Caki2 (cell line): ENCODE data around the gene CHCHD4. TPM values are rescaled to one million over a fixed set of nuclear protein-coding genes. Genes with fewer than 3 reads are reported as not detected.

Experiments used
- DNase-seq: peaks from one replicate; pipeline ENCODE4 v3.0.0-alpha.2; 2015; ENCODE audit warnings: low read depth
- in situ Hi-C: cut with HindIII; loops from 2 replicates; pipeline ENCODE4 v1.10.0; 2016; ENCODE audit warnings: low sequenced_read_pairs, low pct_unique_long_range_greater_than_20kb, mixed read lengths
- total RNA-seq: library from RNA; depleted of rRNA; stranded (reverse); fragments of >200 nt; shearing (Covaris generic); gene quantifications from 2 replicates; pipeline ENCODE4 v1.2.3, GENCODE V29; 2014; ENCODE audit warnings: low replicate concordance

Gene CHCHD4
- total RNA-seq, 1 experiment from 2014 or later: 15.6 TPM

DNA sequence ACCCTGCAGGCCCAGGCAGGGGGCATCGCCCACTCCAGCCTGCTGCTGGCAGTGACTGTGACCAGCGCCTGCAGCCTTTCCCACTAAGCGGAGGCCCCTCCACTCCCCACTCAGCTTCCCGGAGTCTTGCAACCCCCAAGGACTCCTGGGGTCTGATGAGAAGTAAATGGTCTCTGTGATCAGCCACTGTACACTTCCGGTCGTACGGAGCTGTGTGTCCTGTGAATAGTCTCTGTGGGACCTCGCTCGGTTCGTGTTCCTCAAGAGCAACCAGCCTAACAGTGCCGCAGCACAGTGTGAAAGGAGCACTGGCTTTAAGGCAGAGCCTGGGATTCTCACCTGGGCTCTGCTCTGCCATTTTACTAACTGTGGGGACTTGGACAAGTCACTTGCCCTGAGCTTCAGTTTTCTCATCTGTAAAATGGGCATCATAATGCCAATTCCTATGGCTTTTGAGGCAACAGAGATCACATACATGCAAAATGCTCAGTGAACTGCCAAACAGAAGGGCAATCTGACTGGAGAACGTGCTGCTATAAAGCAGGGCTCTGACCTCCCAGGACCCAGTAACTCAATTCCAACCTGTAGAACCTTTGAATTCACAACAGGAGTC is 26.9 kb upstream of the CHCHD4 start:
- in situ Hi-C loops: no loop called here
- DNase-seq: no peak

DNA sequence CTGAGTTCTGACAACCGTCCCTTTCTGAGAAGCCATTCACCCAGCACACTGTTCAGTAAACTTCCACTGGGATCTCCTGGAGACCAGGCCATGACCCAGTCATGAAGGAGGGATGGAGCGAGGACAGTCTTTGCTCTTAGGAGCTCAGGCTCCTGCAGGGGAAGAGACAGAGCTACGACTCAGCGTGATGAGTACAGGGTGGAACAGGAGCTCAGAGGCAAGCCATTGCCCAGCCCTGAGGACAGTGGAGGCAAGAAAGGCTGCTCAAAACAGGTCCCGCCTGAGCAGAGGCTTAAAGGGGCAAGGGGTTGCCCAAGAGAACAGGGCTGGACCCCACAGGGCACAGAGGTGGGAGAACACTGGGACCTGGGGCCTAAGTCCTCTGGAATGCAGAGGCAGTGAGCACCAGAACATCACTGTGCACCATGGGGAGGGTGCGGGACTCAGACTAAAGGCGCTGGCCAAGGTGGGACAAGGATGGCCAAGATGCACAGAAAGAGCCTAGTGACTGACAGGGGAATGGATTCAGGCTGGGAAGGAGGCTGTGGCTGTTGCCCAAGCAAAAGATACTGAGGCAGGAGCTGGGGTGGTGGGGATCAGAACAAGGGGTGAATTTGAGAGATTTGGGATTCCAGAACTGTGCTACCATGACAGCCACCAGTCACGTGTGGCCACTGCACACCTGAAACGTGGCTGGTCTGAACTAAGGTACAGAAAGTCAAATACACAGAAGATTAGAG is 26.0 kb upstream of the CHCHD4 start:
- no peak for DNase-seq
- in situ Hi-C loops: no loop called here

DNA sequence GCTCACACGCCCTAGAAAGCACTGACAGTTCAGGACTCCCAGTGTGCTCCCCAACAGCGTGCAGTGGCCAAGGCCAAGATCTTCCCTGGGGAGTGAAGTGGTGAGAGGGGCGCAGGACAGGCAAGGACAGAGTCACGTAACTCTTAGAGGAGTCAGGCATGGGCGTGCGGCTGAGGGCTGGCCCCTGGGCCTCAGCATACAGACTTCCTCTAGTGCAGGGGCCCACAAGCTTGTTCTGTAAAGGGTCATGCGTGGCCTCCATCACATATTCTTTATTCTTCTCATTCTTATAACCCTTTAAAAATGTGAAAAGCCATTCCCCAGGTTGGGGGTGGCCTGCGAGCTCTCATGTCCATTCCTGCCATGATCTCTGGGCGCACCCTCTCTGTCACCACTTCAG is 25.4 kb upstream of the CHCHD4 start:
- no peak for DNase-seq
- in situ Hi-C loops: no loop called here

DNA sequence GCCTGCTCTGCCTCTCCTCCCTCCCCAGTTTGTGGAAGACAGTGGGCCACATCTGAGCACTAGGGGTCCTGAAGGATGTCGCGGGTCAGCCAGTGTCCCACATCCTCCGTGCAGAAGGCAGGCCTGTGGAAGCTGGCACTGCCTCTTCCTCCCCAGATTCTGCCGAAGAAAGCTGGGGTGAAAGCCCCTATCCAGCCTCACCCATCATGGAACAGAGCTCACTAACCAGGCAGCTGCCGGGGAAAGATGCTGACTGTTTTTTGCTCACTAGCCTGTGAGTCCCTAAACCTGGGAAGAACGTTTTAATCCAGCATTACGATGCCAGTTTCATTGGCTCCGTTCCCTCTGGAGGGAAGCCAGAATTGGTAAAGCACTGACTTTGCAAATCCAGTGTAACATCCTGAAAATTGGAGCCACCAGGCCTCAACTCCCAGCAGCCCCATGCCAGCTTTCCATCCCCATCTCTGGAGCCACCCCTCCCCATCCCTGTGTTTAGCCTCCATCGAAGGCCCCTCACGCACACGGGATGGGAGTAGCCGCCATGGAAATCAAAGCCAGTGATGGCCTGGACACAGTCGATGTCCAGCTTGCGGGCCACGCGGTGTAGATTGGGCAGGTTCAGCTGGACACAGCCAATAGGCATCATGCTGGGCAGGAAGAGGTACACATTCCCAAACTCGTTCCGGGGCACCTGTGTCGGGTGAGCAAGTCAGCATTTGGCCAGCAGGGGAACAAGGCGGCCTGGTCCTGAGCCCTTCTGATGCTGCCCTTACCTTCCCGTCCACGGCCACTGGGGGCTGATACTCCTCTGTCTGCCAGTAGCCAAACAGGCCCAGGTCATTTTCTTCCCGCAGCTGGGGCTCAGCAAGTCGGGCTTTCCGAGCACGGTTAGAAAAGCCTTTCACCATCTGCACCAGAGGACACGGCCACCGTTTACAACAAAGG is 23.6 kb upstream of the CHCHD4 start:
- DNase-seq: no peak
- in situ Hi-C loops: no loop called here

DNA sequence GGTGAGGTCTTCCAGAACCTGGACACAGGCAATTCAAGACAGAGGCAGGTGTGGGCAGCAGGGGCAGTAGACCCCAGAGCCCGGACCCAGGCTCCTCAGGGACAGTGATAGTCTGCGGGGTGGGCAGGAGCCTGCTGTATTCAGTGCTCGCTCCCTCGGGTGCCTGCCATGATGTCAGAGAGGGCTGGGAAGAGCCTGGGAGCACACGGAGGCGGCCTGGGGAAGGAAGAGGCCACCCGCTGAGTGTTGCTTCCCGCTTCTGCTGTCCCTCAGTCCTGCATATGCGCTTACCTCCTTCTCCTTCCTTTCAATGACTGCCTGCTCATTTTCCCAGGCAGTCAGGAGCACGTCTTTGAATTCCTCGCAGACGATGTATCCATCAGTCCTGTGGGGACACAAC is 22.9 kb upstream of the CHCHD4 start:
- in situ Hi-C loops: no loop called here
- DNase-seq: no peak

DNA sequence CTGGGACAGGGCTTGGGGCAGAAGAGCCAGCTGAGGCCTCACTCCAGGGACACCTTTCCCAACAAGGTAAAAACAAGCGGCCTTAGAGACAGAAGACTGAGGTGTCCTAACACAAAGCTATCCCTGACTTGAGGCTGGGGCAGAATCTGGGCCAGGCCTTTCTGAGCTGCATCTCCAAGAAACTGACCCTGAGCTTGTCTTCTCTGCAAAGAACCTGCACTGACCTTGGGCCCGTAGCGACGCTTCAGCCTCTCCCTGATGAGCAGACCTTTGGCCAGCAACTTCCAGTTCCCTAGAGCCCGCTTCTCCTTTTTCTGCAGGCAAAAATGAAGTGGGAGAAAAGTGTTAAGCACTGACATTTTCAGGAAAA is 22.4 kb upstream of the CHCHD4 start:
- in situ Hi-C loops: no loop called here

GRCh38 chr3:14146381-14147065 is 21.9 kb upstream of the CHCHD4 start:
- in situ Hi-C loops: no loop called here

More for the DNA sequence above, 22.4 kb upstream of the CHCHD4 start:
- no peak for DNase-seq

GRCh38 chr3:14145670-14146380 is 21.2 kb upstream of the CHCHD4 start:
- DNase-seq: no peak
- in situ Hi-C loops: no loop called here

More at GRCh38 chr3:14146381-14147065, 21.9 kb upstream of the CHCHD4 start:
- no peak for DNase-seq

DNA sequence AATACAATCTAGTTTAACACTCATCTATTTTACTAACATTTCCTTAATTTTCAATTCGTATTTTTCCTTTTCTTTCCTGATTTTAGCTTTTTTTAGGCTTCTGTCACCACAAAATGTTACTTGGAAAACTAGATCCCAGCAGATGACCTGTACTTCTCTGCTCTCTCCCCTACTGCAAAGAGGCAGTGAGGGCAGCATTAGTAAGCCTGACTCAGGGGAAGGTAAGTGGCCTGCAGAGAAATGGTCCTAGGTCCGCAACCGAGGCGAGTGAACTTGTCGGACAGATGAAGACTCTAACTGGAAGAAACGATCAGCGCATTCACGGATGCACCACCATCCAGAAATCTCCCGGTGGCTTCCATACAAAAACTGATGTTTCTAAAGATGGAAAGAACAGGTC is 20.6 kb upstream of the CHCHD4 start:
- in situ Hi-C loops: no loop called here
- no peak for DNase-seq

DNA sequence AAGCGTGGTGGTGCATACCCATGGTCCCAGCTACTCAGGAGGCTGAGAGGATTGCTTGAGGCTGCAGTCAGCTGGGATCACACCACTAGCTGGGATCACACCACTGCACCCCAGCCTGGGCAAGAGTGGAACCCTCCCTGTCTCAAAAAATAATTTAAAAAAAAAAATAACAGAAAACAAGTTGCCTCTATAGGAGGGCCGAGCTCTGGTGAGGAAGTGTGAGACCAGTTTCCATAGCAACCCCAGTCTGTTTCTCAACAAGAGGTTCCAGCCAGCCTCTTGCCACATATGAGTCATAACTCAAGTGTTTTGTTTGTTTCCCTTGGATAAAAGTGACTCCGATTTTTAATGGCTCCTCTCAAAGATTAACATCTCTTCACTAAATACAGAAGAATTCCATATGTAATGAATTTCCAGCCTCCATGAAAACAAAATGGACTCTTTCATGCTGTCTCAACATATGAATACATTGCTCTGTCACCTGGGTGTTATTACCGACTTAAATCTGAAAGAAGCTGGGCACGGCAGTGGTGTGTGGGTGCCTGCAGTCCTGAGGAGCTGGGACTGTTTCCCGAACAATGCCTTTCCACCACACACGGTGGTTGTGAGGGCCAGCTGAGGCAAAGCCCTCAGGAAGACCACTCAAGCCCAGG is 19.9 kb upstream of the CHCHD4 start:
- peak; percentile 87 for DNase-seq
- in situ Hi-C loops: no loop called here

DNA sequence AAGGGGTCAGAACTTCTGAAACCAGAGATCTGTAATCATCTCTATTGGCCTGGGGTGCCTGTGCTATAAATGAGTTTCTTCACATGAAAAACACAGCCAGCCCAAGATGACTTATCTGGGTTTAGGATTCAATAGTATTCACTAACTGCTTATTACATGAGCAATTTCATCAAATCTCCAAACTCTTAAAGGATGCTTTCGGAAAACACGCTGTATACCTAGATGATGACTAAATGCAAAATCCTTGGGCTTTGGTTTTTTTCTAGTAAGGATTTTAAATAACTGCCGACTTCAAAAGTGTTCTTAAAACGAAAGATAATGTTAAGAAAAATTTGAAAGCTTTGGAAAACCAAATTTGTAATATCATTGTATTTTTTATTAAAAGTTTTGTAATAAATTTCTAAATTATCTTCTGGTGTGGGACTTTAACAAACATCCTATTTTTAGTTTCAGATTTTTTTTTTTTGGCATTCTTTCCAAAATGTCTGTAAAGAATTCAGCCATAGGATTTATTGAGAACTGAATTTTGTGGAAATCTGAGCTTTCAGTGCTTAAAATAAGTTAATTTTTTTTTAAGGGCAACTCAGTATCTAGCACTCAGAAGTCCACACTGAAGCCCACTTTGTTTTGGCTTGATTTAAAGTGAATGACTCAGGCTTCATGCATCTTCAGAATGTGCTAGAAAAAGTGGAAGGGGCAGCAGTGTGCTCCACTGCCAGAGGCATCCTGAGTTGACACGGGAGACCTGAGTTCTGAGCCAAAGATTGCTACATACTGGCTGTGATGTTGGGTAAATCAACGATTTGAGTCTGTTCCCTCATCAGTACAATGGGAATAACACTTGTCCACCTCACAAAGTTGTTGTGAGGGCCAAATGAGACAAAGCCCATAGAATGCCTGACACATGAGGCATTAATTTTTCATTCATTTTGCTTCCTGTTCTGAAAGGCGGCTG is 18.9 kb upstream of the CHCHD4 start:
- in situ Hi-C loops: no loop called here

GRCh38 chr3:14142567-14143270 is 18.0 kb upstream of the CHCHD4 start:
- DNase-seq: no peak
- in situ Hi-C loops: no loop called here

More for the DNA sequence above, 18.9 kb upstream of the CHCHD4 start:
- peak; percentile 53 for DNase-seq

GRCh38 chr3:14141602-14142341 is 17.1 kb upstream of the CHCHD4 start:
- in situ Hi-C loops: no loop called here
- DNase-seq: no peak

- in situ Hi-C loops: no loop called here
- no peak for DNase-seq
These were observed 16.5 kb upstream of the CHCHD4 start for GRCh38 chr3:14141144-14141543.

DNA sequence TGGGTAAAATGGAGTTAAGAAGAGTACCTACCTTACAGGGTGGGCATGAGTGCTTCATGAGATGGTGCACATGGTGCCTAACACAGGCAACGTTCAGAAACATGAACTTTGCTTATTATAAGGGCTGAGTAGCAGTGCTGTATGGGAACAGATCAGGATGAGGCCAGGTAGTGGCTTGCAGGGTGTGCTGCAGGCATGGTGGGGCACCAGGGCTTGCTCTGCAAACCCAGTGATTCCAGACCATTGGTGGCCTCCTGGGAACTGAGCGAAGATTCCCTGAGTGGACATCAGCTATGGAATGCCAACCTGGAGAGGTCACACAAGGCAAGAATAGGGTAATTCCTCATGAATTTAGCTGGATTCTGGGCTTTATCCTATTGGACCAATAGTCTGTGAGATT is 16.0 kb upstream of the CHCHD4 start:
- no peak for DNase-seq
- in situ Hi-C loops: no loop called here
